SK-N-DZ (cell line): ENCODE results near the gene ABCC1.
"Not testable (repeated sequence)": the region's sequence is repeated elsewhere in the genome, so short reads cannot be mapped to it uniquely, and the experiment has no call there.

Experiments
- DNase-seq: peaks from one replicate; pipeline ENCODE4 v3.0.0-alpha.2; 2015; ENCODE audit warnings: low spot score

The ABCC1 gene

GRCh38 chr16:15946257-15947044 lies 3.0 kb upstream of the ABCC1 start:
- no peak for DNase-seq

DNA sequence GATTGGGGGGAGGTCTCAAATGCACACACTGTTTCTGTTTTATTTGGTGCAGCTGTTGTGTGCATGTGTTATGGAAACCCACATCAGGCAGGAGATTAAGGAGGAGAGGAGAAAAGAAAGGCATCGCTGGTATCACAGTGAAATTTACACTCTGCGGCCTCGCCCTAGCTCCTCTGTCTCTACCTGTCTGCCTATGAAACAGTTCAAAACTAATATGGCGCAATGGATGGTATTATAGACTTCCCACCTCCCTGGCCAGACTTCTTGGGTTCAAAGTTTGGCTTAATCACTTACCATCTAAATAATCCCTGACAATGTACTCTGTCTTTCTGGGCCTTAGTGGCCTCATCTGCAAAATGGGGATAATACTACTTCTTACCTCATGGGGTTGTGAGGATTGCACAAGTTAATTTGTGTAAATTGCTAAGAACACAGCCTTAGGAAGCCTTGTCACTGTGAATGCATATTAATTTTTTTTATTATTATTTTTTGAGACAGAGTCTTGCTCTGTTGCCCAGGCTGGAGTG lies 1.4 kb upstream of the ABCC1 start:
- no peak for DNase-seq

DNA sequence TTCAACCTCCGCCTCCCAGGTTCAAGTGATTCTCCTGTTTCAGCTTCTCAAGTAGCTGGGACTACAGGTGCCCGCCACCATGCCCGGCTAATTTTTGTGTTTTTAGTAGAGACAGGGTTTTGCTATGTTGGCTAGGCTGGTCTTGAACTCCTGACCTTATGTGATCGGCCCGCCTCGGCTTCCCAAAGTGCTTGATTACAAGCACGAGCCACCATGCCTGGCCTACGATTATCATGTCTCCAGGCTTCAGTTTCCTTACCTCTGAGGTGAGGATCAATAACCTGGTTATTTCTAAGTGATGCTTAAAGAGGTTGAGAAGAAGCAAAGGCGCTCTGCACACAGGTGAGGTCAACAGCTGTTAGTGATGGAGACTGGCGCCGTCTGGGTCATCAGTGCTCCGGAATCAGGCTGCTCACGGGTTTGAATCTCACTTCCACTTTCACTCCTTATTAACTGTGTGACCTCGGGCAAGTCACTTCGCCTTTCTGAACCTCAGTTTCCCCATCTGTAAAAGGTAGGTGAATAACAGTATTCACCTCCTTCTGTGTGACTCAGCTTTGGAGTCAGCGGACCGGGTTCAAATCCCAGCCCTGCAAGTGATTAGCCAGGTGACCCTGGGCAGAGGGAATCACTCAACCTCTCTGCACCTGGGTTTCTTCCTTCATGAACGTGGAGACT lies 745 bp upstream of the ABCC1 start:
- no peak for DNase-seq

DNA sequence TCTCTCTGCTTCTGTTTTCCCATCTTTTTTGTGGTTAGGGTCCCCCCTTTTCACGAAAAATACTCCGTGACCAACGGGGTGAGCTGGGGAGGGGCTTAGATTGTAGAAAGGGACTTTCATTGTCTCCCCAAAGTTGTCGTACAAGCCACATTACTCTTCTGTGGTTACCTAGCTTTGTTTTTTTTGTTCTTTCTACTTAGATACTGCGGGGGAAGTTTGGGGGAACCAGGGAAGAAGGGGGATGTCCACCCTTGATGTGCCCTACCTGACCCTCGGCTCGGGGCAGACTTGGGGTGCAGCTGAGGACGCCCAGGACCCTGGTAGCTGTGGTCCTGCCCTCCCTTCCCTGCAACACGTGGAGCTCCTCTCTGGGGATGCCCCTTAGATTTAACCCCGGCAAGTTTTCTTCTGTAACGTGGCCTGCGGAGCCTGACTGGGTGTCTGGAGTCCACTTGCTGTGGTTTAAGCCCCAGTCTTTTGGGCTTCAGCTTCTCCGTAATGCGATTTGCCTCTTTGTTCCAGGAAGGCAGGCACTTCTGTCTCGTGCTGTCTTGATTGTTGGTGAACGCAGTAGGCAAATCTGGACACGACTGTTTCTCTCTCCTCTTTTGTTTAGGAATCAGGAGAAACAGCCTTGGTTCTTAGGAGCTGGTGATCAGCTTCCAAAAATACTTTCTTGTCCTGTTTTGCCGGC lies 892 bp downstream of the ABCC1 start:
- peak; percentile 56 for DNase-seq

DNA sequence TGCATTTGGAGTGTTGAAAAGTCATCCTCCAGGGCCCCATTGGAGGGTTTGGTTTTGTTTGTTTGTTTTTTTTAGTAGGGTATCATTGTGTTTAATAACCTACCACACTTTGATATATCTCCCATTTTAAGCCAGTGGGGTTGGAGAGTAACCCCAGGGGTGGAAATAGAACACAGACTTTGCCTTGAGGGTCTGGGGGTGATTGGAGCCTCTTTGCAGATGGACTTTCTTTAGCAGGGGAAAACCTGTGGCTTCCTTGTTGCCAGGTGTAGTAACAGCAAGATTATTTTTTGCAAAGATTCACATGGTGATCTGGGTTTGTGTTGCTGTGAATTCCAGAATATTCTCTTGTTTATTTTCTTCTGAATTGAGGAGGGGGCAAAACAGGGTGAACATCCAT lies 1.5 kb downstream of the ABCC1 start:
- no peak for DNase-seq

DNA sequence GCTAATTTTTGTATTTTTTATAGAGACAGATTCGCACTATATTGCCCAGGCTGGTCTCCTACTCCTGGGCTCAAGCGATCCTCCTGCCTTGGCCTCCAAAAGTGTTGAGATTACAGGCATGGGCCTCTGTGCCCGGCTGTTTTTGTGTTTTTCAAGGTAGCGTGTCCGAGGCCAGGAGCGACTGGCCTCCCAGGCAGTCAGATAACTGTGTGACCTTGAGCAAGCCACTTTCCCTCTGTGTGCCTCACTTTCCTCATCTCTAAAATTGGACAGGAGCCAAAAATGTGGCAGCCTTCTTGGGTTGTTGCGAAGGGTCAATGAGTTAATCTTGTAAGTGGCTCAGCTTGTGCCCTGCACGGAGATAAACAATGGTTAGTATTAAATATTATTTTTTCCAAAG lies 2.4 kb downstream of the ABCC1 start:
- no peak for DNase-seq

DNA sequence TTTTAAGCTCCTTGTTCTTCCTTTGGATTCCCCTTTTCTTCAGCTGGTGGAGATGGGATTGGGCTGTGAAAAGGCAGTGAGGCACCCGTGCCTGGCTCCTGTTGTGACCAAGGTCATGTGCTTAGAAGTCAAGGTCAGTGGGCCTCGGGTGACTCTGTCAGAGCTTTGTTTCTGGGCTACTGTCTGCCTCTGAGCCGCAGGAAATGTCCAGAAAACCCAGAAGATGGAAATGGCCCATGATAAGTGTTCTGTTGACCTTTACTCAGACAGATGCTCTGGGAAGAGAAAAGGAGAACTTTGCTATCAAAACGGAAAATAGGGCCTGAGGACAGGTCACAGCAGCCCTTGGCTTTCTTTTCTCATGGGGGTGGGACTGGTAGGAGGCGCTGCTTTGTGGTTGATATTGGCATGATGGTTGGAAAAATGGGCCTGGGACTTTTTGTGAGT lies 2.9 kb downstream of the ABCC1 start:
- DNase-seq, result no peak

- DNase-seq, result no peak
Measured at GRCh38 chr16:15953477-15953876, 4.1 kb downstream of the ABCC1 start.

DNA sequence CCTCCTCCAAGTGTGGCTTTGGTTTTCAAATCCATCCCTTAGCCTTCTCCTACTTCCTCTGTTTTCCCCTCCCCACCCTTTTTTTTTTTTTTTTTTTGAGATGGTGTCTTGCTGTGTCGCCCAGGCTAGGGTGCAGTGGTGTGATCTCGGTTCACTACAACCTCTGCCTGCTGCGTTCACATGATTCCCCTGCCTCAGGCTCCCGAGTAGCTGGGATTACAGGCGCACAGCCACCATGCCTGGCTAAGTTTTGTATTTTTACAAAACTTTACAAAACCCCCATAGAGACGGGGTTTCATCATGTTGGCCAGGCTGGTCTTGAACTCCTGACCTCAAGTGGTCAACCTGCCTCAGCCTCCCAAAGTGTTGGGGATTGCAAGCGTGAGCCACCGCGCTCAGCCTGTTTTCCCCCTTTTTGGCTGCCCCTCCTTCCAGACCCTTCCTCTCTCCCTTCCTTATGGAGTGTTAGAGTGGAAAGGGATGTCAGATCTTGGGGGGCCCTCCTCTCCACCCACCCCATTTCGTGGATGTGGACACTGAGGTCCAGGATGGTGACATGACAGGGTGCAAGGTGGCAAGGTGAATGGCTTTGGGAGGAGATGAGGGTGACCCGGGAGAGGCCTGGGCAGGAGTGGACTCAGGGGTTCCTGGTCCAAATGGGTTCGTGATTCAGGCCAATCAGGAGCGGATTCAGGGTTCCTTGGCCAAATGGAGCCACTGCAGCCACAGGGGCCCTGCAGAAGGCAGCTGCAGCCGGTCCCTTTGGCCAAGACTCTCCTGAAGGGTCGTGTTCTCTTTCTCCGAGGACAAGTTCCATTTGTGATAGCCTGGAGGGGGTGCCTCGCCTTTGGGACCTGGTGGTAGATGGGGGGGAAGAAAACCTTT lies 4.8 kb downstream of the ABCC1 start:
- no peak for DNase-seq

DNA sequence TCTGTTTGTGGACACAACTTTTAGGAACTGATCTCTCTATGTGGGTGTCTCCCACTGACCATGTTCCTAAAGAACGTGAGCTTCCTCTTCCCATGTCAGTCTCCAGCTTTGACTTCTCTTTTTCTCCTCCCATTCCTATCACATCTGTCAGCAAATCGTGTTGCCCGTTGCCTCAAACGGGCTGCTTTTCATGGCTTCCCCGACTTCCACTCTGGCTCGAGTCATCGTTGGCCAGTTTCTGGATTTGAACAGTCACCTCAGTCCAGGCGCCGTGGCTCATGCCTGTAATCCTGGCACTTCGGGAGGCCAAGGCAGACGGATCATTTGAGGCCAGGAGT lies 5.4 kb downstream of the ABCC1 start:
- DNase-seq, result no peak

GRCh38 chr16:15955425-15955824 lies 6.0 kb downstream of the ABCC1 start:
- no peak for DNase-seq

DNA sequence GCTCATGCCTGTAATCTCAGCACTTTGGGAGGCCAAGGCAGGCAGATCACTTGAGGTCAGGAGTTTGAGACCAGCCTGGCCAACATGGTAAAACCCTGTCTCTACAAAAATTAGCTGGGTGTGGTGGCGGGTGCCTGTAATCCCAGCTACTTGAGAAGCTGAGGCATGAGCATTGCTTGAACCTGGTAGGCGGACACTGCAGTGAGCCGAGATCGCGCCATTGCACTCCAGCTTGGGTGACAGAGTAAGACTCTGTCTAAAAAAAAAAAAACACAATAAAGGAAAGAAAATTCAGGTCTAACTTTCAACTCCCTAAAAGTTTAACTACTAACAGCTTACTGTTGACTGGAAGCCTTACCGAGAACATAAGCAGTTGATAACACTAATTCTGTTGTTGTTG lies 6.7 kb downstream of the ABCC1 start:
- DNase-seq, result not testable (repeated sequence)

DNA sequence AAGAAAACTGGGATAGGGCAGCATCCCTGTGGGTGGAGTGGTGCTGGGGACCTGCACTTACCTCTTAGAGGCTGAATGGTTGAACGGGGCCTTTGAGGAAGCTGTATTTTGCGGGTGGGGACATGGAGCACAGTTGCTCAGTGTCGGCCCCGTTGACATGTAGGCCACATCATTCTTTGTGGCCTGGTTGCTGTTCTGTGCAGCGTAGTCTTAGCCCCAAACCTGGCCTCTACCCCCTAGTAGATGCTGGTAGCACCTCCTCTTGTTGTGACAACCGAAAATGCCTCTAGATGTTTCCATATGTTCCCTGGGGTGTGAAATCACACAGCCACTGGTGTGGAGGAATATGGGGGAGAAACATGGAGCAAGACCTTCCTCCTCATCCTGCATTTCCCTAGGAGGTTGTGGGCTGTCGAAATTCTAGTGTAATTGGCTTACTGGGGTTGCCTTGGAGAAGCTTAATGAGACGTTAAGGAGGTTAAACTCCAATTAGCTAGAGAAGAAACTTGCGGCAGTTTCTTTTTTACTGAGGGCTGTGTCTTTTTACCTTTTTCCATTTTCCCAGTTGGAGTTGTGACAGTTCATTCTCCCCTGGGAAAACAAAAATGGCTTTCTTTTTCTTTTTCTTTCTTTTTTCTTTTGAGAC lies 9.4 kb downstream of the ABCC1 start:
- peak; percentile 49 for DNase-seq

GRCh38 chr16:15960124-15960971 lies 10.9 kb downstream of the ABCC1 start:
- no peak for DNase-seq

GRCh38 chr16:15961060-15961511 lies 11.7 kb downstream of the ABCC1 start:
- no peak for DNase-seq

- no peak for DNase-seq
Measured at GRCh38 chr16:15961571-15962090, 12.2 kb downstream of the ABCC1 start.

GRCh38 chr16:15963307-15963910 lies 14.0 kb downstream of the ABCC1 start:
- DNase-seq, result no peak

GRCh38 chr16:15966420-15966819 lies 17.0 kb downstream of the ABCC1 start:
- DNase-seq, result peak; percentile 95
